DMS114 treated with DMSO at 0.1 percent for 48 hours (cell line): Measurements from ENCODE around the gene ZHX3.

Source experiments
- DNase-seq: peaks from one replicate; lab custom pipeline; 2025; ENCODE audit not compliant: unreplicated experiment; lab: John Stamatoyannopoulos, UW

The ZHX3 gene

DNA sequence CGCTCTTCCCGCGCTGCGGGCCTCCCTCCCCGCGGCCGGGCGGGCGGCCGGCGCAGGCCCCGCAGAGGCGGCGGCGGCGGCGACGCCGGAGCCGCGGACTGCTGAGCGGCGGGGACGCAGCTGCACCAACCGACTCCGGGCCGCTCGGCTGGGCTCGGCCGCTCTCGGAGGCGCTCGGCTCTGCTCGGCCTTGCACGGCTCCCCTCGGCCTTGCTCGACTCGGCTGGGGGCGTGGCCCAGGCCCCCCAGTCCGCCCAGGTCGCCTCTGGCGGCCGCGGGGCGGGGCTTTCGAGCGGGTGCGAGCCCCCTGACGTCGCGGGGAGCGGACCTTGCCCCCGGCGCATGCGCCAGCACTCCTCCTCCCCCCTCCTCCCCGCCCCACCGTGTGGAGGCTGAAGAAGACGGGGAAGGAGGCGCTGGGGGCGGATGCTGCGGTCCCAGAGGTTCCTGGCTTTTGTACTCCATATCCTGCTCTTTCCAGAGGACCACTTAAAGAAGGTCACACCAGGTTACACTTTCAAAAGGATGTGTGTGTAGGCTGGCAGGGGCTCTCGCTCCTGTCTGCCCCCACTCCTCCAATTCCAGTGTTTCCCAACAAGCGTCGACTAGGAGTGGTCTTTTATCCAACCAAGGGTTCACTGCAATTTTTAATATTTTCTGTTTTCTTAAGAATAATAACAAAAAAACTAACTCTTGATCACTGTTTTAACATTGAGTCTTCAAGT lies at the start of gene ZHX3:
Gene ZHX3, minus strand, starts transcription at position 186 of the 725 bp plus-strand sequence. CDS start 112,815 bp downstream, outside the sequence.
- DNase-seq, result peak; percentile 79

GRCh38 chr20:41367393-41367695 lies 49.8 kb upstream of the ZHX3 start:
- DNase-seq, result no peak

GRCh38 chr20:41366546-41367392 lies 49.2 kb upstream of the ZHX3 start, which contains the start of gene EMILIN3:
TSS of gene EMILIN3 (minus strand) at chr20:41366818. CDS start at chr20:41366634, 184 bp downstream.
- DNase-seq, result no peak

DNA sequence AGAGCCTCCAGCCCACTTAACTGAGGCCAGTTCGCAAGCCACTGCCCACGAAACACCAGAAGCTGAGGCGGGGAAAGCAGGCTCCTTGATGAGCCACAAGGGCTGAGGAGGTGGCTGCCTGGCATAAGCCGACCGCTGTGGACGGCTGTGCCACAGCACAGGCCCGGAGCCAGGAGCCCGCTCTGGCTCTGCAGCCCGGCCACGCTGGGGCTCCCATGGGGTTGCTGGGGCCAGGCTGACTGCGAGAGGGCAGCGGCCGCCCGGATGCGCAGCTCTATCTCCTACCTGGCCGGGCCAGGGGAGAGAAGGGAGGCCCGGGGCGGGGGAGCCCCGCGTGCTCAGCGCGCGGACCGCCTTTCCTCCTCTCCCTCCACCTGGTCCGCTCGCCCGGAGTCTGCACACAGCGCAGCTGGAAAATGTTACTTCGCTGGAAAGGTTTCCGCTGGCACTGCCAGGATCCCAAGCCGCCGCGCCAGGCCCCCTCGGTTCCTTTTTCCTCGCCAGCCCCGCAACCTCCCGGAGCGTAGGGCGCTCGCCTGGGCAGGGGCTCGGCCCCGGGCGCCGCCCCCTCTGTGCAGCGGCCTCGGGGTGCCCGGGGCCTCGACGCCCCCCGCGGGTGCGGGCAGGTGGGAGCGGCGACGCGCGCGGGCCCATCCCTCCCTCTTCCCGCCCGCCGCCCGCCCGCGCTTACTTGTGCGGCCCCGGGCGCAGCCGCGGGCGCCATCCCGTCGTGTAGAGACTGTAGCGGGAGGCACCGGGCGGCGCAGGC lies 48.4 kb upstream of the ZHX3 start:
- no peak for DNase-seq

DNA sequence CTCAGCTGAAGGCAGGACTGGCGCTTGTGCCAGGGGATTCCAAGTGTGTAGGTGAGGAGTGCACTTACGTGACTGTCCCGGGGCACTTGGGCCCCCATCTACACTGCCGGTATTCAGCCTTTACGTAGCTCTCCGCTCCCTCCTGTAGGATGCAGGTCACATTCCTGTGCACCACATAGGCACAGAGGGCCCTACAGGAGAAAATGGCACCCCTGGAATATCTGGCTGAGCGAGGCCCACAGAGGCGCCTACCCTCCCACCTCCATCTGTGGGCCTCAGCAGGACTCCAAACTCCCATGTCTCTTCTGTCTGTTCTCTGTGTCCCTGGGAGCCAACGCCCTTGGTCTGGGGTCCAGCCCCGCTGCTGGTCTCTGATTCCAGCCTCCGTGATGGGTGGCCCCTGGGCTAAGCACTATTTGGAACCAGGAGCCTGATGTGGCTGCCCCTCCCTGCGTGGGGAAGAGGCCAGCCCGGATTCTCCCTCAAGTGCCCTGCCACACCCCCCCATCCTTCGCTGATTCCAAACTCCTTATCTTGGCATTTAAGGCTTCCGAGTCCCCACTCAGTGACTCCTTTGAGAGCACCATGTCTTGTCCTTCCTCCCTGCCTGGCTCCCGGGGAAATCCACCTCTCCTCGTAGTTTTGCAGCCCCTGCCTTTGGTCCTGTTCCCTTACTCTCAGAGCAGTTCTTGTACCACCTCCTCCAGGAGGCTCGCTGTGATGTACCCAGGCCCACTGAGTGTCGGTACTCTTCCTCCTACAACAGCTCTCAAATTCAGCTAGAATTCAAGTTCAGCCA lies 47.6 kb upstream of the ZHX3 start:
- DNase-seq, result no peak

GRCh38 chr20:41364236-41364855 lies 46.8 kb upstream of the ZHX3 start:
- DNase-seq, result no peak

- no peak for DNase-seq
Observed at GRCh38 chr20:41363601-41364000, 46.1 kb upstream of the ZHX3 start.

DNA sequence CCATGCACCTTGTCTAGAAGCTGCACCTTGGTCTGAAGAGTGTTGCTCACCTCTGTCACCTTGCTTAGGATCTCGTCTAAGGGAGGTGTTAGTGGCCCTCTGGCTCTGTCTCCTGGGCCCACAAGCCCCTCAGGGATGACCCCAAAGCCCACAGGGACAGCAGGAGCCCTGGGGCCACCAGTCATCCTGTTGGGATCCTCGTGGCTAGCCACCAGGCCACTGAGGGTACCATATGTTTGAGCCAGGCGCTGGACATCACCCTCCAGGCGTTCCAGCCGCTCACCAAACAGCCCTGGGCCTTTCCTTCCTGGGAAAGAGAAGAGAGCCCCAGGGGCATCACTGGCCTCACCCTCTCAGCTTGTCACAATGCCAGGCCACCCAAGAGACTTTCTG lies 45.2 kb upstream of the ZHX3 start:
- DNase-seq, result no peak

- no peak for DNase-seq
Observed at GRCh38 chr20:41361757-41362747, 44.5 kb upstream of the ZHX3 start.

GRCh38 chr20:41360831-41361756 lies 43.6 kb upstream of the ZHX3 start:
- no peak for DNase-seq

- DNase-seq, result no peak
Observed at GRCh38 chr20:41359541-41360011, 42.0 kb upstream of the ZHX3 start.

DNA sequence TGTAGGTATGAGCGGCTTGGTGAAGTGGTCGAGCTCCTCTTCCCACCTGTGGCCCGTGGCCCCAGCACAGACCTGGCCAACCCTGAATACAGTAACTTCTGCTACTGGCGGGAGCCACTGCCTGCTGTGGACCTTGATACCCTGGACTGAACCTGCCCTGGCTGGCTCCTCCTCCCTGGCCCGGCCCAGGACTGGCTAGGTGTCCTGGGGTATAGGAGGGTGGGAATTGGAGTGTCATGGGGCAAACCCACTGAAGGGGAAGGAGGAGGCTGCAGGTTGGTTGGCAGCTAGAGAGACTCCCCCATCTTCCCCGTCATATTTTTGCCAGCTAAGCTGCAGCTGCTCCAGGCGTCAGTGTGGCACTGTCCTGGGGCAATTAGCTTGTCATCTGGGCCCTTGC lies 41.2 kb upstream of the ZHX3 start:
- no peak for DNase-seq

DNA sequence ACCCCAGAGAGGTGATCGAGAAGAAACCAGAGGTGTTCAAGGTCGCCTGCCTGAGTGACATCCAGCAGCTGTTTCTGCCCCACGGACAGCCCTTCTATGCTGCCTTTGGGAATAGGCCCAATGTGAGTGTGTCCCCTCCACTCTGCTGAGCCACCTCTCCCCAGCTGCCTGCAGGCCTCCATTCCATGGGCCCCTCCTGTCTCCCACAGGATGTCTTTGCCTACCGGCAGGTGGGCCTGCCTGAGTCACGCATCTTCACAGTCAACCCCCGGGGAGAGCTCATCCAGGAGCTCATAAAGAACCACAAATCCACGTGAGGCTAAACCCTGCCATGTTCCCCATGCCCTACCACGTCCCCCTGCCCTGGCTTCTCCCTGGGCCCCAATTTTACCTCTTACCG lies 40.7 kb upstream of the ZHX3 start:
- no peak for DNase-seq

DNA sequence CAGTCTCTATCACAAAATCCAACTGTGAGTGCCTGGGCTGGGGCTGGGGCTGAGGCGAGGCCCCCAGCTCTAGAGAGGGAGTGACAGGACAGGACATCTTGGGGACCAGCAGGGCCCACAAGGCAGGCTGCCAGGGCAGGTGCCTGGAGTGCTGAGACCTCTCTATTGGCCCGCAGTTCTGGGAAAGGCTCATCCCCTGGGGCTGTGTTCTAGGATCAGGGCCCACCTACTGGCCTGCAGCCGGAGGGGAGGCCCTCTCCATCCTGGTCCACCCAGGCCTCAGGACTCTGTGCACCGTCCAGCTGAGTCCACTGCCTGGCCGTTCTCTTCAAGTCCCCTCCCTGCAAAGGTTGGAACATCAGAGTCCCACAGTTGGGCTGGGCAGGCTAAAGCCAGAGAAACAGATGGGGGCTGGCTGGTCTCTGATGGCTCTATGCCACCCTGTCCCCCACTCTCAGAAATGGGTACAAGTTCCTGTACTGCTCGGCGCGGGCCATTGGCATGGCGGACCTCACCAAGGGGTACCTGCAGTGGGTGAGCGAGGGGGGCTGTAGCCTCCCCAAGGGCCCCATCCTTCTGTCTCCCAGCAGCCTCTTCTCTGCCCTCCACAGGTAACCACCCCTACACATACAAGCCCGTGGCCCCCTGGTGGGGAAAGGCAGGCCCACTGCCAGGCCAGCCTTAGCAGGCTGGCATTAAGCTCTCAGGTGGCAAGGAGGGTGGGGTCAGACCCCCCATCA lies 40.1 kb upstream of the ZHX3 start:
- DNase-seq, result no peak

- DNase-seq, result no peak
Observed at GRCh38 chr20:41356951-41357350, 39.4 kb upstream of the ZHX3 start.

GRCh38 chr20:41355598-41356203 lies 38.2 kb upstream of the ZHX3 start:
- DNase-seq, result no peak

- DNase-seq, result no peak
Observed at GRCh38 chr20:41355192-41355591, 37.7 kb upstream of the ZHX3 start.
